MV-4-11 (cell line): ENCODE results near the gene SLC25A12.
"Not testable (repeated sequence)": the region's sequence is repeated elsewhere in the genome, so short reads cannot be mapped to it uniquely, and the experiment has no call there.

Source experiments
- DNase-seq: peaks from one replicate; lab custom pipeline; 2025; lab: John Stamatoyannopoulos, UW

The SLC25A12 gene

GRCh38 chr2:171788316-171788993 is 105.6 kb downstream of the SLC25A12 start:
- DNase-seq: no peak

GRCh38 chr2:171787333-171788072 is 106.5 kb downstream of the SLC25A12 start:
- DNase-seq: no peak

GRCh38 chr2:171785450-171785849 is 108.6 kb downstream of the SLC25A12 start:
- DNase-seq: no peak

- no peak for DNase-seq
Measured at GRCh38 chr2:171778515-171778914, 115.5 kb downstream of the SLC25A12 start.

GRCh38 chr2:171774581-171774980 is 119.5 kb downstream of the SLC25A12 start:
- DNase-seq: not testable (repeated sequence)

- DNase-seq: no peak
Measured at GRCh38 chr2:171772373-171772772, 121.7 kb downstream of the SLC25A12 start.

GRCh38 chr2:171771463-171771862 is 122.6 kb downstream of the SLC25A12 start:
- no peak for DNase-seq

- DNase-seq: no peak
Measured at GRCh38 chr2:171763602-171764001, 130.4 kb downstream of the SLC25A12 start.

- DNase-seq: no peak
Measured at GRCh38 chr2:171762879-171763573, 131.0 kb downstream of the SLC25A12 start.

- DNase-seq: not testable (repeated sequence)
Measured at GRCh38 chr2:171761176-171761575, 132.9 kb downstream of the SLC25A12 start.

GRCh38 chr2:171758762-171759161 is 135.3 kb downstream of the SLC25A12 start:
- not testable (repeated sequence) for DNase-seq

- no peak for DNase-seq
Measured at GRCh38 chr2:171754254-171754939, 139.6 kb downstream of the SLC25A12 start.

- no peak for DNase-seq
Measured at GRCh38 chr2:171747371-171747770, 146.7 kb downstream of the SLC25A12 start.

GRCh38 chr2:171745806-171746205 is 148.2 kb downstream of the SLC25A12 start:
- DNase-seq: no peak

- DNase-seq: no peak
Measured at GRCh38 chr2:171745141-171745540, 148.9 kb downstream of the SLC25A12 start.

- no peak for DNase-seq
Measured at GRCh38 chr2:171742760-171743159, 151.3 kb downstream of the SLC25A12 start.

GRCh38 chr2:171741189-171741588 is 152.9 kb downstream of the SLC25A12 start:
- no peak for DNase-seq

- DNase-seq: no peak
Measured at GRCh38 chr2:171735991-171736710, 157.9 kb downstream of the SLC25A12 start.
